CD14-positive monocyte (primary cell): ENCODE results near the gene HAND1. TPM values are rescaled to one million over a fixed set of nuclear protein-coding genes. Genes with fewer than 3 reads are reported as not detected.

Experiments used
- DNase-seq, 3 donors: peaks; one replicate each; pipeline ENCODE4 v3.0.0-alpha.2; 2011 to 2022
- H2AFZ ChIP-seq: 2 replicates; pipeline ENCODE4 v1.6.0; 2012; ENCODE audit warnings: mild to moderate bottlenecking, low read depth, low read length, inconsistent platforms; ENCODE audit not compliant: insufficient read depth, poor library complexity, severe bottlenecking
- H3K27ac ChIP-seq, 2 donors: 1 replicate in 1 of 2; 2 replicates in 1 of 2; pipeline ENCODE4 v1.5.1; 2012 to 2013; ENCODE audit warnings: low read length in 2 of 2, control low read depth in 1 of 2, inconsistent platforms in 1 of 2, low read depth in 1 of 2, mild to moderate bottlenecking in 1 of 2
- H3K27me3 ChIP-seq, 2 donors: one replicate each; pipeline versions ENCODE4 v1.6.0 to v1.6.1; 2011 to 2013; ENCODE audit warnings: low read length in 2 of 2; ENCODE audit not compliant: control insufficient read depth in 2 of 2, insufficient read depth in 2 of 2
- H3K36me3 ChIP-seq, 2 donors: replicated peaks in 1 of 2; 1 replicate in 1 of 2; 2 replicates in 1 of 2; pipeline versions ENCODE4 v1.5.1 to v1.6.1; 2012 to 2013; ENCODE audit warnings: low read length in 2 of 2, control low read depth in 1 of 2, inconsistent platforms in 1 of 2, mild to moderate bottlenecking in 1 of 2; ENCODE audit not compliant: insufficient read depth in 2 of 2, control insufficient read depth in 1 of 2
- H3K4me1 ChIP-seq, 2 donors: 1 replicate in 1 of 2; 2 replicates in 1 of 2; pipeline versions ENCODE4 v1.5.1 to v1.6.1; 2012 to 2013; ENCODE audit warnings: low read length in 2 of 2, control low read depth in 1 of 2, inconsistent platforms in 1 of 2, mild to moderate bottlenecking in 1 of 2, moderate library complexity in 1 of 2; ENCODE audit not compliant: insufficient read depth in 2 of 2, control insufficient read depth in 1 of 2
- H3K4me2 ChIP-seq: replicated peaks from 2 replicates; pipeline ENCODE3; 2012; ENCODE audit warnings: low read length, moderate library complexity, mild to moderate bottlenecking; ENCODE audit not compliant: poor library complexity, severe bottlenecking; ENCODE audit errors: extremely low read depth
- H3K4me3 ChIP-seq, 3 experiments: fragments of 200-600 bp in 1 of 3; sonication (generic) in 1 of 3; replicated peaks in 1 of 3; 1 replicate in 2 of 3; 2 replicates in 1 of 3; pipeline ENCODE4 v1.5.1; 2011 to 2013; ENCODE audit warnings: low read length in 3 of 3, mild to moderate bottlenecking in 3 of 3, control low read depth in 2 of 3, low read depth in 2 of 3, inconsistent platforms in 1 of 3, moderate library complexity in 1 of 3
- H3K79me2 ChIP-seq: 2 replicates; pipeline ENCODE4 v1.6.0; 2012; ENCODE audit warnings: mild to moderate bottlenecking, control low read depth, inconsistent platforms, low read length, moderate library complexity; ENCODE audit not compliant: insufficient read depth
- H3K9ac ChIP-seq: 2 replicates; pipeline ENCODE4 v1.6.0; 2017; ENCODE audit warnings: low read length, mild to moderate bottlenecking; ENCODE audit not compliant: insufficient read depth, poor library complexity, severe bottlenecking
- H3K9me3 ChIP-seq, 2 donors: replicated peaks in 1 of 2; 1 replicate in 1 of 2; 2 replicates in 1 of 2; pipeline versions ENCODE4 v1.5.1 to v1.6.1; 2012 to 2013; ENCODE audit warnings: low read length in 2 of 2, control low read depth in 1 of 2; ENCODE audit not compliant: control insufficient read depth in 1 of 2, insufficient read depth in 1 of 2
- H4K20me1 ChIP-seq: 2 replicates; pipeline ENCODE4 v1.6.0; 2012; ENCODE audit warnings: mild to moderate bottlenecking, low read length, control low read depth, moderate library complexity; ENCODE audit not compliant: insufficient read depth
- H3K27ac Mint-ChIP-seq, 7 donors: one replicate each; pipeline ENCODE4 v1.8.0; 2020; ENCODE audit warnings: mild to moderate bottlenecking in 7 of 7, mixed read lengths in 7 of 7, moderate library complexity in 6 of 7, inconsistent platforms in 2 of 7
- H3K27me3 Mint-ChIP-seq, 3 donors: one replicate each; pipeline ENCODE4 v1.8.0; 2021 to 2022; ENCODE audit warnings: low read depth in 3 of 3, mild to moderate bottlenecking in 3 of 3, mixed read lengths in 3 of 3, moderate library complexity in 3 of 3, inconsistent platforms in 1 of 3
- H3K36me3 Mint-ChIP-seq, 2 donors: one replicate each; pipeline ENCODE4 v1.8.0; 2020; ENCODE audit warnings: mixed read lengths in 2 of 2, inconsistent platforms in 1 of 2, mild to moderate bottlenecking in 1 of 2
- H3K4me1 Mint-ChIP-seq: one replicate; pipeline ENCODE4 v1.8.0; 2020; ENCODE audit warnings: mild to moderate bottlenecking, mixed read lengths
- H3K4me3 Mint-ChIP-seq, 2 donors: one replicate each; pipeline ENCODE4 v1.8.0; 2020; ENCODE audit warnings: mild to moderate bottlenecking in 2 of 2, mixed read lengths in 2 of 2, moderate library complexity in 1 of 2
- H3K9me3 Mint-ChIP-seq, 7 donors: one replicate each; pipeline ENCODE4 v1.8.0; 2020 to 2022; ENCODE audit warnings: mixed read lengths in 7 of 7, mild to moderate bottlenecking in 6 of 7, moderate library complexity in 6 of 7, inconsistent platforms in 2 of 7
- WGBS: methylation state at CpG from one replicate; pipeline ENCODE4 v1.1.5; 2013; ENCODE audit warnings: missing lambda C conversion rate; ENCODE audit not compliant: insufficient coverage; 5-methylcytosine and 5-hydroxymethylcytosine counted together
- intact Hi-C, 2 donors: fragments of 100-400 bp; cut with micrococcal nuclease; formaldehyde crosslinking; loops; one replicate each; pipeline versions ENCODE4 v1.15.0 to v1.15.1; 2023
- polyA plus RNA-seq, 3 donors: library from polyadenylated mRNA; depleted of rRNA in 1 of 3; unstranded in 2 of 3; stranded (reverse) in 1 of 3; fragments of 300-500 nt in 2 of 3; fragments of >200 nt in 1 of 3; fragmentation: Illumina TruSeq in 2 of 3; gene quantifications; 1 replicate in 2 of 3; 2 replicates in 1 of 3; pipeline ENCODE4 v1.2.3, GENCODE V29; 2012 to 2021
- TF ChIP-seq, protein P1 (sequence below): fragments of 200-600 bp; IDR thresholded peaks from one replicate; pipeline ENCODE4 v1.8.0; 2022; ENCODE audit warnings: antibody characterized with exemption, mild to moderate bottlenecking

Gene HAND1
- polyA plus RNA-seq, 3 donors = not detected

DNA sequence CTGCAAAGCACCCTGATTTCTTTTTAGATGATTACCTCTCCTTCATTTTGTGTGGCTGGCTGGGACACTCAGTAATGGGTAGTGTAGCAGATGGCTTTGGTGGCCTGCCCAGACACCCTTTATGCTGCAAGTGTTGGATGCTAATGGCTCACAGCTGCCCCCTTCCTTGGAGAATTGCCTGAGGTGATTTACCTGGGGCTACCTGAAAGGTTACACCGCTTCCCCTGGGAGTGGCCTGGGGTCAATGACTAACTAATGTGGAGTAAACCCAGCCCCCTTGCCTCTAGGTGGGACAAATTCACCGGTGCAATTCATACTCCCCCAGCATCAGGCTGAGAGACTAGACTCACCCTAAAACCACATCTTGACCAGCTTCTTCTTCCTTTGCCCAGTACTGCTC is 23.5 kb upstream of the HAND1 start:
- Histone ChIP-seq H3K9ac (no peak overlapping the region), H3K4me2 (no peak overlapping the region), H3K36me3 (no peaks in the 10 kb centered on the region), H2AFZ (no peak overlapping the region), H4K20me1 (no peaks in the 10 kb centered on the region), H3K9me3 (no peaks in the 10 kb centered on the region), H3K27ac (no peak overlapping the region), H3K79me2 (no peaks in the 10 kb centered on the region), H3K4me3 (no peak overlapping the region), H3K4me1 (no peaks in the 10 kb centered on the region), H3K27me3 (peaks cover 0 to 12% of the 10 kb centered on the region in 2 donors)
- H3K4me1 Mint-ChIP-seq = no peaks in the 10 kb centered on the region
- peaks cover 0 to 5% (median 0%) of the 10 kb centered on the region in 7 donors for H3K9me3 Mint-ChIP-seq
- WGBS = 100% methylated on average over 2 of the region's 2 CpGs
- TF ChIP-seq, protein P1, sequence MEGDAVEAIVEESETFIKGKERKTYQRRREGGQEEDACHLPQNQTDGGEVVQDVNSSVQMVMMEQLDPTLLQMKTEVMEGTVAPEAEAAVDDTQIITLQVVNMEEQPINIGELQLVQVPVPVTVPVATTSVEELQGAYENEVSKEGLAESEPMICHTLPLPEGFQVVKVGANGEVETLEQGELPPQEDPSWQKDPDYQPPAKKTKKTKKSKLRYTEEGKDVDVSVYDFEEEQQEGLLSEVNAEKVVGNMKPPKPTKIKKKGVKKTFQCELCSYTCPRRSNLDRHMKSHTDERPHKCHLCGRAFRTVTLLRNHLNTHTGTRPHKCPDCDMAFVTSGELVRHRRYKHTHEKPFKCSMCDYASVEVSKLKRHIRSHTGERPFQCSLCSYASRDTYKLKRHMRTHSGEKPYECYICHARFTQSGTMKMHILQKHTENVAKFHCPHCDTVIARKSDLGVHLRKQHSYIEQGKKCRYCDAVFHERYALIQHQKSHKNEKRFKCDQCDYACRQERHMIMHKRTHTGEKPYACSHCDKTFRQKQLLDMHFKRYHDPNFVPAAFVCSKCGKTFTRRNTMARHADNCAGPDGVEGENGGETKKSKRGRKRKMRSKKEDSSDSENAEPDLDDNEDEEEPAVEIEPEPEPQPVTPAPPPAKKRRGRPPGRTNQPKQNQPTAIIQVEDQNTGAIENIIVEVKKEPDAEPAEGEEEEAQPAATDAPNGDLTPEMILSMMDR = no peak
- H3K27me3 Mint-ChIP-seq = peaks cover 9 to 19% (median 11%) of the 10 kb centered on the region in 3 donors
- no peak for DNase-seq
- intact Hi-C loops = no loop called here
- H3K27ac Mint-ChIP-seq = no peak overlapping the region
- no peak overlapping the region for H3K4me3 Mint-ChIP-seq
- no peaks in the 10 kb centered on the region for H3K36me3 Mint-ChIP-seq

DNA sequence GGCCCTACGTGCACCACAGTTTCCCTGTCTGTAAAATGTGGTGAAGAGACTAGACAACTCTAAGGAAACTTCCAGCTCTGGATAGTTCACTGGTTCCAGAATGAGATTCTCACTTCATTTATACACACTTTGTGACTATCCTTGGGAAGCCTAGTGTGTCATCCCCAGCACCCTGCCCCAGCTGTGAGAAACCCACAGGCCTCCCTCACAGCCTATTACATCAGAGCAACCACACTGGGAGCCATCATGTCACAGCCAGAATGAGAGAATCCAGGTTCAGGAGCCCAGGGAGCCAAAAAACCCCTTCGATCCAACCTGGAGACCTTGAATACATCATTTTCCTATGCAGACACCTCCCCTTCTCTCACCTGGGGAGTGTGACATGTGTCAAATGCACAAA is 21.0 kb upstream of the HAND1 start:
- WGBS = no CpG with 5 or more reads among the region's 2 CpGs
- Histone ChIP-seq H3K9ac (no peak overlapping the region), H4K20me1 (no peaks in the 10 kb centered on the region), H3K9me3 (no peaks in the 10 kb centered on the region), H3K36me3 (no peaks in the 10 kb centered on the region), H3K27me3 (peaks cover 14 to 36% of the 10 kb centered on the region in 2 donors), H3K27ac (no peak overlapping the region), H2AFZ (no peak overlapping the region), H3K4me2 (no peak overlapping the region), H3K79me2 (no peaks in the 10 kb centered on the region), H3K4me1 (no peaks in the 10 kb centered on the region), H3K4me3 (no peak overlapping the region)
- TF ChIP-seq, protein P1 = no peak
- H3K4me1 Mint-ChIP-seq = no peaks in the 10 kb centered on the region
- H3K27ac Mint-ChIP-seq = no peak overlapping the region
- H3K4me3 Mint-ChIP-seq = no peak overlapping the region
- H3K27me3 Mint-ChIP-seq = peaks cover 19 to 40% (median 29%) of the 10 kb centered on the region in 3 donors
- intact Hi-C loops = loop anchor here in 1 of 2 donors (10.0 kb wide), 1 partner anchor 106 kb away; no protein-coding TSS in a partner anchor
- no peak for DNase-seq
- peaks cover 0 to 5% (median 0%) of the 10 kb centered on the region in 7 donors for H3K9me3 Mint-ChIP-seq
- no peaks in the 10 kb centered on the region for H3K36me3 Mint-ChIP-seq
